Testis (tissue), 2 donors: ENCODE results near the gene AMDHD2.

Experiments
- POLR2A ChIP-seq: fragments of 450-650 bp; IDR thresholded peaks from one replicate; pipeline ENCODE4 v1.6.1; 2017; ENCODE audit warnings: antibody characterized with exemption, mild to moderate bottlenecking, moderate library complexity
- TF ChIP-seq, protein P1 (sequence below), 3 experiments: fragments of 450-650 bp in 2 of 3; fragments of 200-600 bp in 1 of 3; sonication (generic) in 1 of 3; IDR thresholded peaks; one replicate each; pipeline ENCODE4 v1.5.1; 2016 to 2019; ENCODE audit warnings: antibody characterized with exemption in 3 of 3, mild to moderate bottlenecking in 2 of 3, moderate library complexity in 1 of 3

DNA sequence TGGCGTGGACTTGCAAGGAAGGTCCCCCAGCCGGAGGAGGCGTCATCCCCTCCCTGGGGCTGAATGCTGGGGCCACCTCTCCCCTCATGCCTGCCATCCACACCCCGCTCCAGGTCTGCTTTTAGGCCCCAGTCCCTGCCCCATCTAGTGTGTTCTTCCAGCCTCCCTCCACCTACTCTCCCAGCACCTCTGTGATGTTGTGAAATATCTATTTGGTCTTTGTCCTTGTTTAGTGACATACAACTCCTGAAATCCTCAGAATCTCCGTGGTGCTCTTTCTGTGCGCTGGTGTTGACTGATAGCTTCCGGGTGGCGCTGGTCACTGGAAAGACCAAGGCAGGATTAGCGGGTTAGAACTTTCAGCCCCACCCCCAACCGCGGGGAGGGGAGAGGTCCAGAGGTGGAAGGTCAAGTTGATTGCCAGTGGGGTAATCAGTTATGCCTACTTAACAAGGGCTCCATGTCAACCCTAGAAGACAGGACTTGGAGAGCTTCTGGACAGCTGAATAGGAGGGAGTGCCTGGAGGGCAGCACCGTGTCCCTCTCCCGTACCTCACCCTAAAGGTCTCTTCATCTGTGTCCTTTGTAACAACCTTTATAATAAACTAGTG, 35.2 kb upstream of the AMDHD2 start:
- TF ChIP-seq, protein P1, sequence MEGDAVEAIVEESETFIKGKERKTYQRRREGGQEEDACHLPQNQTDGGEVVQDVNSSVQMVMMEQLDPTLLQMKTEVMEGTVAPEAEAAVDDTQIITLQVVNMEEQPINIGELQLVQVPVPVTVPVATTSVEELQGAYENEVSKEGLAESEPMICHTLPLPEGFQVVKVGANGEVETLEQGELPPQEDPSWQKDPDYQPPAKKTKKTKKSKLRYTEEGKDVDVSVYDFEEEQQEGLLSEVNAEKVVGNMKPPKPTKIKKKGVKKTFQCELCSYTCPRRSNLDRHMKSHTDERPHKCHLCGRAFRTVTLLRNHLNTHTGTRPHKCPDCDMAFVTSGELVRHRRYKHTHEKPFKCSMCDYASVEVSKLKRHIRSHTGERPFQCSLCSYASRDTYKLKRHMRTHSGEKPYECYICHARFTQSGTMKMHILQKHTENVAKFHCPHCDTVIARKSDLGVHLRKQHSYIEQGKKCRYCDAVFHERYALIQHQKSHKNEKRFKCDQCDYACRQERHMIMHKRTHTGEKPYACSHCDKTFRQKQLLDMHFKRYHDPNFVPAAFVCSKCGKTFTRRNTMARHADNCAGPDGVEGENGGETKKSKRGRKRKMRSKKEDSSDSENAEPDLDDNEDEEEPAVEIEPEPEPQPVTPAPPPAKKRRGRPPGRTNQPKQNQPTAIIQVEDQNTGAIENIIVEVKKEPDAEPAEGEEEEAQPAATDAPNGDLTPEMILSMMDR (IDR thresholded peaks at IDR 0.05), result no peak
- TF ChIP-seq POLR2A, result no peak
